Measurements from ENCODE around the gene BICRA. TPM values are rescaled to one million over a fixed set of nuclear protein-coding genes. Genes with fewer than 3 reads are reported as not detected.

The BICRA gene
- total and polyA plus RNA-seq, 9 of the 15 experiments (the other 6 are each of a cell fraction or from before 2014, with no cell fraction given): 0.01 to 8.8 (median 1.2) TPM

DNA sequence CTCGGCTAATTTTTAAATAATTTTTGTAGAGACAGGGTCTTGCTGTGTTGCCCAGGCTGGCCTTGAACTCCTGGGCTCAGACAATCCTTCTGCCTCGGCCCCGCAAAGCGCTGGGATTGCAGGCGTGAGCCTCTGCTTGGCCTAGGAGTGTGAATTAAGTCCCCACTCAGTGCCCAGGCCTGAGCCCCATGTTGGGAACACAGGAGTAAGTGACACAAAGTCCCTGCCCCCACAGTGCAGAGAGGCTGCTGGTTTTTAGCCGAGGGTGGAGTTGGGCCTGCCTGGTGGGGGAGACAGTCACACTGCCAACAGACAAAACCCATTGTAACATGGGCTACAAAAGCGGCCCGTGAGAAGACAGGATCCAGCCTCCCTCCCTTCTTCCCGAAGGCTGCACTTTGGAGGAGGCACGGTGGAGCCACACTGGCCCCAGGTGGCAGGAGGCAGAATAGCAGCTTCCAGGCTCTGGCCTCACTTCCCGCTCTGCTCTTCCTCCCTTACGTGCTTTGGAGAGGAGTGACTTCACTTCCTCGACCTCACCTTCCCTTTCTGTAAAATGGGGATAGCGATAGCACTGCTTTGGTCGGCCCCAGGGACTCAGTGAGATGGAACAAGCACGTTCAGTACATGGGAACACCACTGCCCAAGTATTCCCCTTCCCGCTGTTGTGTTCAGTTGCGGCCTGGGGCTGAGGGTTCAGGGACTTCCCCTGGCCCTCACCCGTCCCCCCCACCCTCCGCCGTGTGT, 89.1 kb downstream of the BICRA start (continued):
- TF ChIP-seq ZNF398 (CRISPR knock-in tag; IDR thresholded peaks at IDR 0.05) (no peak), FOXJ2 (tag; IDR thresholded peaks at IDR 0.05) (no peak), CSDE1 (IDR thresholded peaks at IDR 0.05) (no peak), KDM4B (IDR thresholded peaks at IDR 0.05; ENCODE audit: borderline replicate concordance in 2 of 2, low read depth in 1 of 2) (no peak), SREBF1 (IDR thresholded peaks at IDR 0.05; ENCODE audit: borderline replicate concordance, low read depth, low read length) (no peak), TAF1 (IDR thresholded peaks at IDR 0.05; ENCODE audit: control insufficient read depth, extremely low read depth, insufficient read depth, low read length, severe bottlenecking) (no peak), SIRT6 (IDR thresholded peaks at IDR 0.05; ENCODE audit: low read depth, low read length) (no peak), ZKSCAN1 (IDR thresholded peaks at IDR 0.05; ENCODE audit: low read depth, low read length) (no peak), ZBTB1 (CRISPR knock-in tag; IDR thresholded peaks at IDR 0.05; ENCODE audit: borderline replicate concordance, low read depth) (no peak)

Data from K562 (cell line).